ENCODE data around the gene FAM186B.
A peak's percentile ranks its signal among the peaks of the same experiment; 100 is the strongest.

The FAM186B gene

DNA sequence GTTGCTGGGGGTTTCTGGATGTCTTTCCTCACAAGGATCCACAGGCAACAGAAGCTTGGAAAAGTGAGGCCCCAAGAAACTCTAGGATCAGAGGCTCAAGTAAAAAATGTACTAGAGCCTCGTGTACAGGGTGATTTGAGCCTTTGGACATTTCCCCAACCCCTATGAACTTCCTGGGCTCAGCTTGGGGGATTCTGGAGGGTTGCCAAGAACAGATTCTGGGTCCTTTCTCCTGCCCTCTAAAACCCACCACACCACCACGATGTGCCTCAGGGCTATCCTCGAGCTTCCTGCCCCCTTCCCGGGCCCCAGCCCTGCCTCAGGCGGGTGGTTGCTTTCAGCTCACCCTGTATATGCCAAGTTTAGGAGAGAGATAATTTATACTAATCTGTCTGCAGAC is 583 bp downstream of the FAM186B start:
- no peak for DNase-seq

DNA sequence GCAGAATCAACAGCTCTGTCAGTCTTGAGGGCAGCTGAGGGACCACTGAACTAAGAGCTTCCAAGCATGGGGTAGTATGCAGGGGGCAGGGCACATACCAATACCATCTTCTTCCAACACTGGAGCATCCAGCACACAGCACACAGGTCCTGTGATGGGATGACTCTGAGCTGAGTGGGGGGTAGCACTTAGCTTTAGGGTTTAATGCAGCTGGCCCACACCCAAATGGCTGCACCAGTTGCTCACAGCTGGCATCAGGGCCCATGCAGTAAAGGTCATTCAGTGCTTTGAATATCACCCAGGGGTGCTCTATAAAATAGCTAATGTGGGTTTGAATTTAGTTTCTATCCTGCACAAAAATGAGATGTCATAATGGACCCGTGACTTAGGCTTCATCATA is 1.7 kb downstream of the FAM186B start:
- no peak for DNase-seq

DNA sequence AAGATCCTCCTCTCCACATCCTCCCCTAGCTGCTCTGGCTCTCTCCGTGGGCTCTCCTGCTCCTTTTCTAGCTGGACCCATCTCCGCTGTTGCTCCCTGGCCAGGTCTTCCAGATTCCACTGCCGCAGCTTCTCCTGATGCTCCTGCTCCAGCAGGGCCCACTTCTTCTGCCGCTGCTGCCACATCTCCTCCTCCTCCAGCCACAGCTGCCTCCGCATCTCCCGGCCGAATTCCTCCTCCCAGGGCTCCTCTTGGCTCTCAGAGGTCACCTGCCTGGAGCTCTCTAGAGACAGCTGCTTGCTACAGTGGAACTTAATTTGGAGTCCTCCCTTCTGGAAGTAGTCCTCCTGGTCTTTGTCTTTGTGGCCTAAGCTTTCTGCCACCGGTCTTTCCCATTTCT is 5.5 kb downstream of the FAM186B start:
- DNase-seq: no peak

DNA sequence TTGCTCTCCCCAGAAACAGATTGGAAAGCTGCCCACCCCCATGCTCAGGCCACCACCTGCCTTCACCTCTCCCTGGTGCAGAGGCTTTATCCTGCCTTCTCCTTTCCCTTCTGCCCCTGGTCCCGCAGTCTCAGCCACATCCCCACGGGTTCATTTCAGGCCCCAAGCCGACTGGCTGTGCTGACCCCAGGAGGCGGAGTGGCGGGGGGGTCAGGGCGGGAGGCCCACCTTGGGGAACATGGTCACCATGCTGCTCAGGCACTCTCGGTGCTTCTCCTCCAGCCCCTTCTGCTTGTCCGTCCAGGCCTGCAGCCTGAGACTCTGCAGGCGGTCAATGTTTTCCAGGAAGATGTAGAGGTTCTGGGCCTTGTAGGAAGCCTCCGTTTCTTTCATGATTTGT is 6.9 kb downstream of the FAM186B start:
- no peak for DNase-seq

DNA sequence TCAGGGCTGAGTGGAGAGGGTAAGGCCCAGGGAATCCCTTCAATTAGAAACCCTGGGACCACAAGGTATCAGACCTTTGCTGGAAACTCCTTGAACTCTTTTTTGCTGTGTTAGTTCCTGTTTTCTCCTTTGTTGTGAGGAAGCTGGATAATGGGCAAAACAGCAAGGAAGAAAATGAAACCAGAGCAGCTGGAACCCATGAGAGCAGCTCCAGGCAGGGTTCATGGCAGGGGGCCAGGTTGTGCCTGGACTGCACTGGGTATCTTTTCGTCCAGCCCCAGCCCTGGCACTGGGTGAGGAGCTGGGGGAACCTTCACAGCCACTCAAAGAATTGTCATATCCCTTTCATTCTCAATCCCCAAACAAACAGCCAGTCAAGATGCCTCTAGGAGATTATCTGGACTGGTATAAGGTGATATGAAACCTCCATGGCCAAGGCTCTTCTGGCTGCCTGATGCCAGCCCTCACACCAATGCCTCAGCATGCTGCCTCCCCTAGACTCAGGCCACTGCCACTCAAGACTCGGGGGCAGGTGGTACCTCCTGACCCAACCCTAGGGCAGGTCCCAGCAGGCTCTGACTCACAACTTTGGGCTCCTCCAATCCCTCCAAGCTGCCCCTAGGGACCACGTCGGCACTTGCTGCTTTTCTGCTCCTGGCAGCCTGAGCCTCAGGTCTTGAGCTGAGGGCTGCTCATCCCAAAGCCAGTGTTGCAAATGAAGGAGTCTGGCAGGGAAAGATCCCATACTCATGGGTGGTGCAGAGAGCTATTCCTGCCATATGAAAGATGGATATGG is 16.5 kb downstream of the FAM186B start:
- peak; percentile 57 for DNase-seq

DNA sequence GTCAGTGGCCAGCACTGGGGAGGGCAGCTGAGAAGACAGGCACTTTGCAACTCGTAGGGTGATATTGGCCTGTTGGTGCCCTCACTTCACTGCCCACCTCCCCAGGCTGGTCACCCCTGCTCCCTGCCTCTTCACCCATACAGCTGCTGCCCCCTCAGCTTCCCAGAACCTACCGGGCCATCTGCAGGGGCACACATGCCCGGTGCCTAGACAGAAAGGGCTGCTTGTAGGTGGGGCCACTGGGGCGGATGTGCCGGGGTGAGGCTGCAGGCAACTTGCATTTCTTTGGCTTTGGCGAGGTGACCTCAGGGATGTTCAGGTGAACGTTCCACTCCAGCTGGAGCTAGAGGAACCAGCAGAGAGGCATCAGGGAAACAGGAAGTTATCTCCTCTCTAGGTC is 17.2 kb downstream of the FAM186B start:
- DNase-seq: no peak

DNA sequence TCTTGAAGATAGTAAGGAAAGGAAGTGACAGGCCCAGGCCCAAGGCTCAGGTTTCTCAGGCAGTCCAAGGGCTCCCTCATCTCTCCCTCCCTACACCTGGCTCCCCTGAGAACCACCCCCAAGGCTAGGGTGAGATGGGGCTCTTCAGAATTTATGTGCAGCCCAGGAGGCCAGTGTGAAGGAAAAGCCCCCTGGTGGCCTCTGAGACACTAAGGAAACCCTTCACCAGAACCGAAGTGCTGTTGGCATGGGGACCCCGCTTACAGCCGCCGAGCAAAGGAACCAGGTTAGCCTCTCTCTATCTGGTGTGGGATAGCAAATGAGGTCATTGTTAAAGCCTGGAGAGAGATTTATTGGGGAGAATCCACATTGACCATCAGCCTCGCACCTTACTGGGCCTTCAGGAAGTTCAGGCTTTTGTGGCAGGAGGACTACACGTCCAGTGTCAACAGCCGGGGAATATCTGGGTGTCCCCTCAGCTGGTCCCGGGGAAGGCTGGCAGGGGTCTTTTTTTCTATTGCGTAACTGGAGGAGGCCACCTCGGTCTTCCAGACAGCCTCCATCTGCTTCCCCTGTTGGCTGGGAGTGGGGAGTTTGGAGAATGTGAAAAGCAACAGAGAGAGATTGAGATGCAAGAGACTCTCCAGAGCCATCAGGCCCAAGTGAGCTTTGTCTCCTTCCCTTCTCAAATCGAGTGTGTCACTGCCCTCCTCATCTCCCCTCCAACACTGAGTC is 18.1 kb downstream of the FAM186B start:
- DNase-seq: no peak

DNA sequence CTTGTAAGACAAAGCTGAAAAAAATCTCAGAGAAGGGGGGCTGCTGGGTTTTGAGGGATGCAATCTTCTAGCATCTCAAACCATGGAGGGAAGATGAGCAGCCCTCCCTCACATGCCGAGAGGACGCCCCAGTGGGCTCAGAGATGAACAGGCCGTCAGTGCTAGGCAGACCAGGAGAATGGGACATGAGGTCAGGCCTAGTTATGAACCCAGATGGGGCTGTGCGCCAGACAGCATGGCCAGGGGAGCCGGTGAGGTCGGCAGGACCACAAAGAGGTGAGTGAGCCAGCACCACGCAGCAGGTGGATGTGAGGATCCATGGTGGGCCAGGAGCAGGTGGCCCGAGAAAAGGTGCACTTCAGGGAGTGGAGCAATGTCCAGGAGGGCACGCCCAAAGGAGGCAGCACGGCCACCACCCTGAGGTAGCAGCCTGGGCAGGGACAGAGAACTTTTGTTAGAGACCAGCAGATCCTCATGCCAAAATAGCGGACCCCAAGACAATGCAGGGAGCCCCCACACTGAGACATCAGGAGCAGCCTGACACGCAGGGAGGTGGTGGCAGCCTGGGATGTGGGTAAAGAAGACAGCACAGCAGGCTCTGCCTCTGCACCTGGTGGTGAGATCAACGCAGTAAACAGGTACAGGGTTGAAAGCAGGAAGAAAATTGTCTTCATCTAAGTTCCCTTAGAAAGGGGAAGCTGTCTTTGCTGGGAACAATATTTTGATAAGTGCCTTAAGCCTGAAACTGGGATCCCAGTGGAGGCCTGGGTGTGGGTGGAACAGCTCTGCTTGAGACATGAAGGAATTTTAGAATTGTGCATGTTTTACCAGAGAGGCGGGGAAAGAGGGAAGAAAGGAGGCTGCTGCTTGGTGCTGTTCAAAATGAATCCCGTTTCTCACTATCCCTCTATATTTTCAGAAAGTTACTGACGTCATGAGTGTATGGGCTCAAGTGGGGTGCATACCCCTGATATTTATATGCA is 19.7 kb downstream of the FAM186B start:
- DNase-seq: no peak

DNA sequence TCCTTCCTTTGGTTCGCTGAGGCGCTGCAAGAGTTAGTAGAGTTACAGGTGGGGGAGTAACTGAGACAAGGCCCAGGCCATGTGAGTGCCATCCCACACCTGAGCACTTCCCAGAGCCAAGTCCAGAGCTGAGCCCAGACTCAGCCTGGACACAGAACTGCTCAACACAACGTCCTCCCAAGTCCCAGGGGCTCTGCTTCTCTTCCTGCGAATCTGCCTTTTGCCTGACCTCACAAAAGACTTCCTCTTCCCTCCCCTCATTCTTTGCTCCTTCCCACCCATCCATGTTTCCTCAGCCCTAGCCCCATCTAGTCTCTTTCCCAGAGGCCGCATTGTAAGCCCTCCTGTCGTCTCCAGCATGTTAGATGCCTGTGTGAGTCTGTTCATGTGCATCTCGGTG is 20.8 kb downstream of the FAM186B start:
- no peak for DNase-seq

DNA sequence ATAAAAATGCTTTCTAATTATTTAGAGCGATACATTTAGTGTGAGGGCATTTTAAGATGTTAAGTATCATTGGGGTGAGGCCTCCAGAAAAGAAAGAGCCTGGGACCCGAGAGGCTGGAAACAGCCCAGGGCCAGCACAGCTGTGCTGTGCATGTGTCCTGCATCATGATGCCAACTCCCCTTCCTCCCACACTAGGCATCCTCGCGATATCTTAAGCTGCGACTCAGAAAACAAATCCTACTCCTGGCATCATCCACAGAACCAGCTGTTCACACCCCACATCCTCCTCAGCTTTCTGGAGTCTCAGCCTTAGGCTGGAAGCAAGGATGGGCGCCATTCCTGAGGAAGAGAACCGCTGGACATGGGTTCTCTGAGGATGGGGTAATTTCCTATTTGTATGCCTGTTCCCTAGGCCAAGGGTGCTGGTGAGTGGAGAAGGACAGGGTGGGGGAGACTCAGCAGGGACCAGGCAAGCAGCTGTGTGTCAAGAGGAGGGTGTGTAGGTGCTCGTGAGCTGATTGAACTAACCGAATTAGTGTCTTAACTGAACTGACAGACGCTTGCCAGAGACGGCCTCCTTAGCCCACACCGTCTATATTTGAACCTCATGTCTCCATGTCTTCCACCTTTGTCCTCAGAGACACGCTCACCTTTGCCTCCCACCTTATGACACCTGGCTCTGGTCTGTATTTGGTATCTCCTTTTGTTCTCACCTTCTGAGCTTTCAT is 21.9 kb downstream of the FAM186B start:
- no peak for DNase-seq

DNA sequence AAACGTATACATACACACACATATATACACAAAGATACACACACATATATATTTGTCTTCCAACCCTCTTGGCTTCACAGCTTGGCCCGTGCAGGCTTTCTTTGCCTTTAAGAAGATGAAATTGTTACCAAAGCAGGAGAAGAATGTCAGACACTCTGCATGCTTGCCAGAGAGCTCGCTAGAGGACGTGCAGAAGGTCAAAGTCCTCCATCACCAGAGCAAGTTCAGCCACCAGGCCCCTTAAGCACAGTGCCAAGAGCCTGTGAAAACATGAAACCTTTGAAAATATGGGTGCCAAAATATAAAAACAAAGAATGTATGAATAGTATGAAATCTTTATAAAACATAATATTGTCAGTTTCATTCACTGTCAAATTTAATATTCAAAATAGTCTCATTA is 22.6 kb downstream of the FAM186B start:
- no peak for DNase-seq

DNA sequence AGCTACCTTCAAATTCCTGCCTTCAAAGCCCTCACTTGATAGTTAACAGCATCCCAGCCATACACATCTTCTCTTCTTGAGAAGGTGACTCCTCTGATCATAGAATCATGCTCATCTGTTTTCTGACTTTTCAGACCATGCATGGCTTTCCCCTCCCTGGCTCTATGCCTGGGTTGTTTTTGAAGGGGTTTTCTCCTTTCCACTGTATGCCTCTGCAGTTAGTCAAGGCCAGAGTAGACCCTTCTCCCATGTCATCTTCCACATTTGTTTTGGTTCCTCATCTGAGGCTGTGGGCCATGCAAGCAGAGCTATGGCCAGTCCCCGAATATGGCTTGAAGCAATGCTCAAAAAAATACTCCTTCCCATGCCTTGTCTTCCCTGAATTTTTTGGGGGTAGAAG is 23.2 kb downstream of the FAM186B start:
- DNase-seq: no peak

DNA sequence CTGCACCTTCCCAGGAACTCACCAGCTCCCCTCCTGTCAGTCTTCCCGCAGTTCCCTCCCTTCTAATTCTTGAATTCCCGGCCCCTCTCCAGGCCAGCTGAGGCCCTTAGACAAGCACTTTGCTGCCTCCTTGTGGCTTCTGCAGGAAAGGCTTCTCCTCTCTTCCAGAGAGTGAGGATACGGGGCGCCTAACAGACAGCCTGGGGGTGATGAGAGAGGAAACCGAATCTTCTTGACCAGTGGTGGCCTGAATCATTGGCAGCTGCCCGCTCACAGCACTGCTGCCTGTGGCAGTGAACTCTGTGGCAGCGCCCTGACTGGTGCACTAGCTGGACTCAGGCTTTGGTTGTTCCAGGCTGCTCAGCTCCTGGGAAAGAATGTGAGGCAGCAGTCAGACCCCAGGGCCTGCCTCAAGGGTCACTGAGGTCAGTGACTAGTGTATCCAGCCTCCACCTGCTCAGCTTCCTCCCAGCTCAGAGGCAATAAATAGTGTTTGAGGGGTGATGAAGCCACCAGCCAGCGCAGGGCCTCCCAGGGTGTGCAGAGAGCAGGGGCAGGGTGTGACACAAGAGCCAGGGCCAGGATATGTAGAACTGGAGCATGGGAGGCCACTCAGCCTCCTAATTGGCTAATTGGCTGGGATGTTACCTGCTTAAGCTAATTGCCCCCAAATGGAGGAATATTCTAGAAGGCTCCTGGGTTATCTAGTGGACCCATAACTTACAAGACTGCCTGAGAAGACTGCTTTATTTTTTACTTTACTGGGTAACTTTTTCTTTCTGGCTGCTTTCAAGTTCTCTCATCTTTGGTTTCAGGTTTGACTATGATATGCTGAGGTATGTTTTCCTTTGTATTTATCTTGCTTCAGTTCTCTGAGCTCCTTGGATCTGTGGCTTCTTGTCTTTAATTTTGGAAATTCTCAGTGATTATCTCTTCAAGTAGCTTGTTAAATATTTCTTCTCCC is 24.6 kb downstream of the FAM186B start:
- DNase-seq: peak; percentile 31

DNA sequence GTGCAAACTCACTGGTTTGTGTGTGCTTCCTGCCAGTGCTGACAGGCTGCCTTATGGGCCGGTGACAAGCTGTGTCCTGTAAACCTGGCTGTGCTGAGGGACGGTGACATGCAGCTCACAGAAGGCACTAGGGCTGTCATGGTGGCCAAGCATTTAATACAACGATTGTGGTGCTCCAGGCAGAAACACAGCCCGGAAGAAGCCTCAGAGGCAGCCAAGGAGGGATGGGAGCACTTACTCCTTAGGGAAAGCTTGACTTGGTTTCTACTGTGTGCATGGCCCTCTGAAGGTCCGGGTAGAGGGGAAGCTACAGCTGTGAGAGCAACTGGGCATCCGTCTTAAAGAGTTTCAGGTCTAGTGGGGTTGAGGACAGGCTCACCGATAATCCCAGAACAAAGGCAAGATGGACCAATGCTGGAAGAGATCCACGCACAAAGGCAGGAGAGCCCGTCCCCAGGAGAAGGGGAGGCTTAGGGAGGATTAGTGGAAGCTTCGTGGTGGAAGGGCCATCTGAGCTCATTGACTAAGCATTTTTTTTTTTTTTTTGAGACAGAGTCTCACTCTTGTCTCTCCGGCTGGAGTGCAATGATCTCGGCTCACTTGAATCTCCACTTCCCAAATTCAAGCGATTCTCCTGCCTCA is 26.8 kb downstream of the FAM186B start:
- DNase-seq: no peak

DNA sequence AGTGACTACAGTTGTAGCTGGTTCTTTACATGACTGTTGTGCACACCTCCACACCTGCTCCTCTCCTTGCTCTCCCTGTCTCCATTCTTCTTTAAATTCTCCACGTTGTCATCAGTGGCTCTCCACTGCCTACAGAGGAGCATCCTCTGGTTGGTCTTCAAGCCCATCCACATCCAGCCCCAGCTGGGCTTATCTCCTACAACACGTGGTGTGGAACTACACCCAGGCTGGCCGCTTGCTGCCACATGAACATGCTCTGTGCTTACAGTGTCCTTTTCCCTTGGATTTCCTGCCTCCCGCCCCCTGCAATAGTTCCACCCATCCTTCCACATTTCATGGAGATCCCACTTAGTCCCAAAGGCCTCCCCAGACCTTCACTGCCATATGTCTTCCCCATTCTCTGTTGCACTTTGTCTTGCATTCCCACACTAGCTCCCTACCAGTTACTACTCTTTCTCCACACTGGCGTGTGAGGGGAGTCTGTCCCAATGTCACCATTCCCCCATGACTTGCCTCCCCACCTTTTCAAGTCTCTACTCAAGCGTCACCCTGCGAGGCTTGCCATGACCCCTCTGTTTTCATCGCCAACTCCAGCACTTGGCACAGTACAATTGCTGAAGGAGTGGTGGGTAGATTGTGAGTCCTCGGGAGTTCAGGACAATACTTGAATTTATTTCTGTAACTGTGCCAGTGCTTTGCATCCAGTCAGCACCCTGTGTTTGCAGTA is 27.7 kb downstream of the FAM186B start:
- no peak for DNase-seq

DNA sequence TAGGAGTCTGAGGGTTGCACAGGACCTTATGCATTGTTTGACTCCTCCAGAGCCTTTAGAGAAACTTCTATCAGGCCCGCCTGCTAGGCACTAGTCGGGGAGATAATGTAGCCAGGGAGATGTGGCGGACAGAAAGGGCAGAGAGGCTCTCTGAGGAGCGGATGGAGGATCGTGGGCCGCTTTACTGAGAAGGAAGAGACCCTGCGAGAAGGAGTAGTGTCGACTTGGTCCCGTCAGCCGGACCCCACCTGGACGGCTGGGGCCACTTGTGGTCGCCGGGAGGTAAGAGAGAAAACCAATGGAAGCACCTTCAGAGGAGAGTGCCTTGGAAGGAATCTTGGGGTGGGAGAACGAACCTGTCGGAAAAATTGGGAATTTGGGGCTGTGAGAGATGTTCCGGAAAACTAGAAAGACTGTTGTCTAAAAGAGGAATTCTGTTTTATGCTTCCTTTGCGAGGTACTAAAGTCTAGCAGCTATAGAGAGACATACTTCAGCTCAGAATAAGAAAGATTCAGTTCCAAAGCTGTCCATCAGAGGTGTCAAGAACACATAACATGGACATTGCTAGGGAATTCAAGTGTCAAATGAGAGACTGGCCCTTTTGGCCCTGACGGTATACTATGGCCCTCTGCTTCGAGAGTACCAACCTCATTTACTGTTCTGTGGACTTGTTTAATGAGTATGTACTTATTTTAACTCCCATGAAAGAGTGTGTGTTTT is 36.8 kb downstream of the FAM186B start:
- DNase-seq: no peak

DNA sequence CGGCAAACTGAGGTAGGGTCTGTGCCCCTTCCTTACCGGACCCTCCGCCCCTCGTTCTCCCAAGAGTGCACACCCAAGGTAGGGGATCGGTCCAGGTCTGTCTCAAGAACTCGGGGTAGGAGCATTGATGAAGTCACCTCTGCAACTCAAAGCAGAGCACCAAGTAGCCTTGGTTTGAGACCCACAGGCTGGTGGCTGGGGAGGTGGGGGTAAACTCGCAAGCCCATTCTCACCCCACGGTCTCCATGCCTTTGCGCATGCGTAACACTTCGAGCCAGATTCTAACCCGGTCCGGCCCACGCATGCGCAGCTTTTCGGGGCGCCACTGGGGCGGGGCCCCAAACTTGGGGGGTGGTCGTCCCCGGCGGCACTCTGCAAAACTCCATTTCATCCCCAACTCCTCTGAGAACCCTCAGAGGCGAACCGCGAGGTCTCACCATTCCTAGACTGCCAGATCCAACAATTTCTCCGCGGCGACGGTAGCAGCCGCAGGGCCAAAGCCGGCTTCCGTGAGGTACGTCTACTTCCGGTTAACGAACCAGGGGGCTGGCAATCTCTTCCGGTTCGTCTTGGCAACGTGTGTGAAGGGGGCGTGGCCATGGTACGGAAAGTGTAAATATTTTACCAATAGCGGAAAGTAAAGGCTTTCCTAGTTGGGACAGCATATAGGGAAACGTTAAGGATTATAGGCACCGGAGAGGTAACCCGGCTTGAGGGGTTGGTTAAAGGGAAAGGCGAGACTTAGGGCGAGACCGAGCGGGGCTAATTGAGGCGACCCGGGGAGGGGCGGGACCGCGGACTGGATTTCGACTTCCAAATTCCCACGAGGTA is 37.6 kb downstream of the FAM186B start, which contains the start of gene MCRS1:
Gene MCRS1 (minus strand): TSS at position 532 of the 831 bp plus-strand sequence. CDS start 1,411 bp downstream, outside the sequence.
- DNase-seq: peak; percentile 92

DNA sequence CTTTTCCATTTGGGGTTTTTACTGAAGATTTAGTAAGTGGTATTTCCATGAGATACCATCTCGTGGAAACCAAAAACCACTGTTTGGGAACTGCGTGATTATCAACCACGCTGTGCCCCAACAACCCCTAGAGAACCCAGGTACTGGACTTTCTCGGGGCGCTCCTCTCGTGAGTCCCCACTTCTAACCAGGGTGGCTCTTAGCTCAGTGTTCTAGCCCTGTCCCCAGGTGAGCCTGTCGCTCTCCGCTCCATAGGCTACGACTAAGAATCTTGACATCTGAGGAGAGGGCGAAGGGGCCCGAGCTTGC is 38.2 kb downstream of the FAM186B start:
- no peak for DNase-seq

DNA sequence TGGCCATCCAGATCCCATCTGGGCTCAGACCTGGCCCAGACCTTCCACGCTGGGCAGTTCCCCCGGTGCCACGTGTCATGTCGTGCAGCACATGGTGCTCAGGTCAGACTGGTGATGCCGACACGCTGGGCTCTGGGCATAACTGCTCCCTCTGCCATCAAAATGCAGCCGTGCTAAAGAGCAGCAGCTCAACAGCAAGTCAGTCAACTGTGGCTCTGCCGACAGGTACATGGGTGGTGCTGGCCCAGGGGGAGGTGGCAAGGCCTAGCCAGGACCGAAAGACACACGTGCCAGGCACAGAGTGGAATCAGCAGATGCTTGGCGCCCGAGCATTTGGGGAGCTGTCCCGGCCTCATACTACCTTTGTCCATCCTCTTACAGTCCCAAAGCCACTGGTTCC is 39.1 kb downstream of the FAM186B start:
- DNase-seq: no peak
